NT2/D1 (cell line): ENCODE results near the gene LRRC27.

Experiments
- SUZ12 ChIP-seq: IDR thresholded peaks from 2 replicates; pipeline ENCODE4 v1.6.1; 2011; ENCODE audit not compliant: insufficient read length, insufficient read depth; ENCODE audit errors: extremely low read depth
- YY1 ChIP-seq: IDR thresholded peaks from 2 replicates; pipeline ENCODE4 v1.6.1; 2011; ENCODE audit not compliant: insufficient read length, insufficient read depth
- ZNF274 ChIP-seq: IDR thresholded peaks from 2 replicates; pipeline ENCODE4 v1.6.1; 2011; ENCODE audit warnings: mild to moderate bottlenecking, low read depth, low read length

GRCh38 chr10:132393695-132394181 lies 61.7 kb downstream of the LRRC27 start:
- TF ChIP-seq YY1, result no peak
- no peak for TF ChIP-seq SUZ12
- no peak for TF ChIP-seq ZNF274
